Measurements from ENCODE around the gene MZT2B. TPM values are rescaled to one million over a fixed set of nuclear protein-coding genes. Genes with fewer than 3 reads are reported as not detected.
"Not testable (repeated sequence)": the region's sequence is repeated elsewhere in the genome, so short reads cannot be mapped to it uniquely, and the experiment has no call there.

Gene MZT2B
- total RNA-seq, 2 donors from 2014 or later: 161 to 224 TPM

DNA sequence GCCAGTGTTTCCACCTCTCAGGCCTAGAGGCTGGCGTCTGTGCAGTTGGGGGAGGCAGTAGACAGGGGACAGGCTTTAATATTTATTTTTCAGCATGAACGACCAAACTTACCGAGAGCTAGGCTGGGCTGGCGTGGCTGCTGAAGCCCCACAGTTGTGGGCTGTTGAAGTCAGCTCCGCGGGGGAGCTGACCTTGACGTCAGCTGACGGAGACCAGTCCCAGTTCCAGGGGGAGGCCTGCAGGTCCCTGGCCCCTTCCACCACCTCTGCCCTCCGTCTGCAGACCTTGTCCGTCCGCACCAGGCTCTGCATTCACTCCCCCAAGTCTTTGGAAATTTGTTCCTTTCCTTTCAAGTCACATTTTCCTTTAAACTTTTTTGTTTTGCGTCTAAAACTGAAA lies 49.6 kb downstream of the MZT2B start:
- Histone ChIP-seq H3K4me1 (ENCODE audit: control insufficient read depth, insufficient read depth, low read length) (no peaks in the 10 kb centered on the region), H3K27me3 (ENCODE audit: control insufficient read depth, insufficient read depth, low read length, poor library complexity, severe bottlenecking) (no peaks in the 10 kb centered on the region), H3K9me3 (ENCODE audit: control insufficient read depth, low read length) (no peaks in the 10 kb centered on the region), H3K27ac (ENCODE audit: low read depth, low read length) (no peak overlapping the region), H3K36me3 (ENCODE audit: control insufficient read depth, insufficient read depth, low read length) (no peaks in the 10 kb centered on the region), H3K9ac (ENCODE audit: extremely low read depth, low read length, poor library complexity, severe bottlenecking) (no peak overlapping the region), H3K4me3 (ENCODE audit: low read length) (no peak overlapping the region)
- Mint-ChIP-seq H3K4me3 (no peak overlapping the region), H3K27ac (no peak overlapping the region), H3K9me3 (peaks cover 10% of the 10 kb centered on the region), H3K36me3 (ENCODE audit: low read depth) (no peaks in the 10 kb centered on the region), H3K27me3 (ENCODE audit: insufficient read depth) (peaks cover 9% of the 10 kb centered on the region), H3K4me1 (no peaks in the 10 kb centered on the region)
- WGBS, 2 experiments (ENCODE audit: insufficient coverage in 1 of 2, insufficient read length in 1 of 2): 55 to 85% methylated on average over 4 to 12 of the region's 12 CpGs
- DNase-seq: peak; percentile 45
- TF ChIP-seq, protein P1, sequence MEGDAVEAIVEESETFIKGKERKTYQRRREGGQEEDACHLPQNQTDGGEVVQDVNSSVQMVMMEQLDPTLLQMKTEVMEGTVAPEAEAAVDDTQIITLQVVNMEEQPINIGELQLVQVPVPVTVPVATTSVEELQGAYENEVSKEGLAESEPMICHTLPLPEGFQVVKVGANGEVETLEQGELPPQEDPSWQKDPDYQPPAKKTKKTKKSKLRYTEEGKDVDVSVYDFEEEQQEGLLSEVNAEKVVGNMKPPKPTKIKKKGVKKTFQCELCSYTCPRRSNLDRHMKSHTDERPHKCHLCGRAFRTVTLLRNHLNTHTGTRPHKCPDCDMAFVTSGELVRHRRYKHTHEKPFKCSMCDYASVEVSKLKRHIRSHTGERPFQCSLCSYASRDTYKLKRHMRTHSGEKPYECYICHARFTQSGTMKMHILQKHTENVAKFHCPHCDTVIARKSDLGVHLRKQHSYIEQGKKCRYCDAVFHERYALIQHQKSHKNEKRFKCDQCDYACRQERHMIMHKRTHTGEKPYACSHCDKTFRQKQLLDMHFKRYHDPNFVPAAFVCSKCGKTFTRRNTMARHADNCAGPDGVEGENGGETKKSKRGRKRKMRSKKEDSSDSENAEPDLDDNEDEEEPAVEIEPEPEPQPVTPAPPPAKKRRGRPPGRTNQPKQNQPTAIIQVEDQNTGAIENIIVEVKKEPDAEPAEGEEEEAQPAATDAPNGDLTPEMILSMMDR (conservative IDR thresholded peaks at IDR 0.05): no peak

DNA sequence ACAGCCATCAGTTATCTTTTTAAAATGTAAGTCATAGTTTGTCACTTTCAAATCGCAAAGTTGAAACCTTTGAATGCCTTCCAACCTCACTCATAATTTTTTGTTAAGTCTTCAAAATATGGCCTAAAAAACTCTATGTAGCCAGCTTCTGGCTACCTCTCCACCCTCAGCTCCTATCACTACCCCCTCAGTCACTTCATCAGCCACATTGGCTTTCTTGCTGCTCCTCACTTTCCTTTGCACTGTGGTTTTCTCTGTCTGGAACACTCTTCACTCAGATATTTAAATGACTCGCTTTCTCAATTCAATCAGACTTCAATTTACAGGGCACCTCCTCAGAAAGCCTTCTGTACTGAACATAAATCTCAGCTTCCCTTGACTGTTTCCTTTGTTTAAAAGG lies 51.0 kb downstream of the MZT2B start:
- H3K36me3 Mint-ChIP-seq (ENCODE audit: low read depth); H3K36me3 ChIP-seq (ENCODE audit: control insufficient read depth, insufficient read depth, low read length); H3K27ac ChIP-seq (ENCODE audit: low read depth, low read length); H3K9me3 Mint-ChIP-seq; H3K9me3 ChIP-seq (ENCODE audit: control insufficient read depth, low read length); H3K27me3 Mint-ChIP-seq (ENCODE audit: insufficient read depth); H3K4me1 Mint-ChIP-seq; H3K4me3 Mint-ChIP-seq; H3K9ac ChIP-seq (ENCODE audit: extremely low read depth, low read length, poor library complexity, severe bottlenecking); H3K4me3 ChIP-seq (ENCODE audit: low read length); H3K27me3 ChIP-seq (ENCODE audit: control insufficient read depth, insufficient read depth, low read length, poor library complexity, severe bottlenecking); H3K4me1 ChIP-seq (ENCODE audit: control insufficient read depth, insufficient read depth, low read length); DNase-seq; H3K27ac Mint-ChIP-seq: not testable (repeated sequence)
- WGBS, 2 experiments (ENCODE audit: insufficient coverage in 1 of 2, insufficient read length in 1 of 2): 90 to 92% methylated on average over 1 to 2 of the region's 2 CpGs

DNA sequence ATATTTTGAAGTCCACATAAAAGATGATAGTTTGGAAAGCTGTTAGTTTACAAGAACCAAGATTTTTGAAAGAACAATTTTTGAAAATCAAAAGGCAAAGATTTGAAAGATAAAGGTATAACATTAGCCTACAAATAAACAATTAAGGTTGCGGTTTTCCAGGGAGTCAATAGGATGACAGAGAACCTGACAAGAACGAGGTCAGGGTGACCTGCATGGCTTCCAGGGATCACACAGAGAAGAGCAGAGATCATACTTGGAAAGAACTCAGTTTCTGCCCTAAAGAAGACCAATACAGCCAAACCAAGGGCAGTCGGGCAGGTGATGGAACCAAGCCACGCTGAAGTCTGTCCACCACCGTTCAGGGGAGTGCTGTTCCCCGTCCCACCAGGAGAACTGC lies 57.5 kb downstream of the MZT2B start:
- not testable (repeated sequence) for H3K9ac ChIP-seq (ENCODE audit: extremely low read depth, low read length, poor library complexity, severe bottlenecking); H3K9me3 Mint-ChIP-seq; H3K36me3 ChIP-seq (ENCODE audit: control insufficient read depth, insufficient read depth, low read length); H3K27ac Mint-ChIP-seq; H3K9me3 ChIP-seq (ENCODE audit: control insufficient read depth, low read length); H3K27ac ChIP-seq (ENCODE audit: low read depth, low read length); H3K4me1 ChIP-seq (ENCODE audit: control insufficient read depth, insufficient read depth, low read length); H3K4me3 ChIP-seq (ENCODE audit: low read length); H3K4me3 Mint-ChIP-seq; H3K4me1 Mint-ChIP-seq; H3K36me3 Mint-ChIP-seq (ENCODE audit: low read depth); H3K27me3 Mint-ChIP-seq (ENCODE audit: insufficient read depth); DNase-seq; H3K27me3 ChIP-seq (ENCODE audit: control insufficient read depth, insufficient read depth, low read length, poor library complexity, severe bottlenecking)
- 86 to 89% methylated on average over 6 of the region's 6 CpGs for WGBS, 2 experiments (ENCODE audit: insufficient coverage in 1 of 2, insufficient read length in 1 of 2)

Other genes with a start within 250 kb of the MZT2B start
- under 1 TPM; 0.22 to 0.24 TPM for gene RAB6C, start 202.6 kb upstream of the MZT2B start, total RNA-seq
- 10 to 100 TPM in 1 of 2 donors, under 1 TPM in 1; 0.18 to 12.7 TPM for gene POTEF, start 53.0 kb upstream of the MZT2B start, total RNA-seq
- gene CCDC74B, start 37.1 kb upstream of the MZT2B start, total RNA-seq: 10 to 100 TPM in 1 of 2 donors, 1 to 10 TPM in 1; 8.7 to 10.4 TPM
- 10 to 100 TPM; 81.6 to 93.9 TPM for gene SMPD4, start 660 bp upstream of the MZT2B start, total RNA-seq
- gene TUBA3E, start 16.2 kb downstream of the MZT2B start, total RNA-seq: not detected
- gene IMP4, start 160.6 kb downstream of the MZT2B start, total RNA-seq: 10 to 100 TPM; 47.1 to 55.1 TPM
- gene PTPN18, start 173.8 kb downstream of the MZT2B start, total RNA-seq: 10 to 100 TPM; 16.4 to 19.6 TPM